Osteocyte (in vitro differentiated cells): ENCODE results near the gene C1orf159. TPM values are rescaled to one million over a fixed set of nuclear protein-coding genes. Genes with fewer than 3 reads are reported as not detected.

Experiments used
- DNase-seq: peaks from one replicate; pipeline ENCODE4 v3.0.0; 2021; ENCODE audit warnings: mixed read lengths; ENCODE audit not compliant: unreplicated experiment; ENCODE audit errors: extremely low spot score
- H3K27ac Mint-ChIP-seq: one replicate; pipeline ENCODE4 v1.8.0; 2021; ENCODE audit warnings: mild to moderate bottlenecking, mixed read lengths; ENCODE audit not compliant: unreplicated experiment
- H3K27me3 Mint-ChIP-seq: one replicate; pipeline ENCODE4 v1.8.0; 2021; ENCODE audit warnings: mixed read lengths; ENCODE audit not compliant: unreplicated experiment
- H3K36me3 Mint-ChIP-seq: one replicate; pipeline ENCODE4 v1.8.0; 2021; ENCODE audit warnings: mixed read lengths; ENCODE audit not compliant: unreplicated experiment
- H3K4me1 Mint-ChIP-seq: one replicate; pipeline ENCODE4 v1.8.0; 2021; ENCODE audit warnings: mixed read lengths; ENCODE audit not compliant: unreplicated experiment
- H3K4me3 Mint-ChIP-seq: one replicate; pipeline ENCODE4 v1.8.0; 2021; ENCODE audit warnings: mild to moderate bottlenecking, moderate library complexity, mixed read lengths; ENCODE audit not compliant: unreplicated experiment
- H3K9me3 Mint-ChIP-seq: one replicate; pipeline ENCODE4 v1.8.0; 2021; ENCODE audit warnings: mixed read lengths; ENCODE audit not compliant: unreplicated experiment
- CTCF ChIP-seq: fragments of 200-600 bp; sonication (generic); IDR thresholded peaks from 2 replicates; pipeline ENCODE4 v1.5.0; 2021; ENCODE audit warnings: antibody characterized with exemption, mild to moderate bottlenecking, moderate library complexity
- total RNA-seq: library from RNA; stranded (reverse); gene quantifications from 2 replicates; pipeline ENCODE4 v1.2.1, GENCODE V29; 2021

C1orf159 gene
- total RNA-seq, 1 donor from 2014 or later: 16.9 TPM

- H3K4me1 Mint-ChIP-seq: peaks cover 3% of the 10 kb centered on the region
- H3K4me3 Mint-ChIP-seq: no peak overlapping the region
- no peaks in the 10 kb centered on the region for H3K36me3 Mint-ChIP-seq
- TF ChIP-seq CTCF: no peak
- no peaks in the 10 kb centered on the region for H3K9me3 Mint-ChIP-seq
- peaks cover under 1% of the 10 kb centered on the region for H3K27me3 Mint-ChIP-seq
- DNase-seq: no peak
- H3K27ac Mint-ChIP-seq: no peak overlapping the region
Measured at GRCh38 chr1:1125945-1126344, 10.1 kb upstream of the C1orf159 start.

GRCh38 chr1:1124786-1125642, 9.1 kb upstream of the C1orf159 start:
- DNase-seq: no peak
- H3K27ac Mint-ChIP-seq: no peak overlapping the region
- no peak for TF ChIP-seq CTCF
- H3K4me3 Mint-ChIP-seq: no peak overlapping the region
- no peaks in the 10 kb centered on the region for H3K36me3 Mint-ChIP-seq
- H3K27me3 Mint-ChIP-seq: no peaks in the 10 kb centered on the region
- no peaks in the 10 kb centered on the region for H3K9me3 Mint-ChIP-seq
- peaks cover 3% of the 10 kb centered on the region for H3K4me1 Mint-ChIP-seq

GRCh38 chr1:1124508-1124785, 8.6 kb upstream of the C1orf159 start:
- no peaks in the 10 kb centered on the region for H3K27me3 Mint-ChIP-seq
- H3K27ac Mint-ChIP-seq: no peak overlapping the region
- DNase-seq: no peak
- TF ChIP-seq CTCF: no peak
- H3K9me3 Mint-ChIP-seq: no peaks in the 10 kb centered on the region
- peaks cover 3% of the 10 kb centered on the region for H3K4me1 Mint-ChIP-seq
- H3K4me3 Mint-ChIP-seq: no peak overlapping the region
- H3K36me3 Mint-ChIP-seq: no peaks in the 10 kb centered on the region

GRCh38 chr1:1123581-1124507, 8.0 kb upstream of the C1orf159 start:
- no peak overlapping the region for H3K27ac Mint-ChIP-seq
- DNase-seq: no peak
- H3K9me3 Mint-ChIP-seq: no peaks in the 10 kb centered on the region
- H3K4me3 Mint-ChIP-seq: no peak overlapping the region
- peaks cover 3% of the 10 kb centered on the region for H3K4me1 Mint-ChIP-seq
- TF ChIP-seq CTCF: no peak
- H3K36me3 Mint-ChIP-seq: no peaks in the 10 kb centered on the region
- peaks cover 3% of the 10 kb centered on the region for H3K27me3 Mint-ChIP-seq

DNA sequence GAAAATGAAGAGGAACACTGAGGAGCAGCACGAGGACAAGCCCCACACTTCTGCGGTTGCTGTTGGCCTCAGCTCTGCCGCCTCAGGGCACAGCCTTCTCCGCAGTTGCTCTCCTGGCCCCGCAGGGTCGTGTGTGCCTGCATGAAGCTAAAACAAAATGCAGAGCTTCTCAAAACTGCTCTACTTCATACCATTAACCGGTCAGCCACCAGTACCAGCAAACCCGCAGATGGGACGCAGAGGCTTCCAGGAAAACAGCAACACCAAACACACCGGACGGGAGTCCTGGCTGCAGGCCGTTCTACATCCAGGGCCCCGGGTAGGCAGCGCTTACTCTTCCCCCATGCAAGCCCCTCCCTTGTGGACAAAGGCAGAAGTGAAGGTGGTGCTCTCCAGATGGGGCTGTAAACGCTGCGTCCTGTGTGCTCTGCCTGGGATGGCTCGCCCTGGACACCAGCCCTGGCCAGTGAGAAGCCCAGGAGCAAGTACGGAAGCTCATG, 7.1 kb upstream of the C1orf159 start:
- no peak for DNase-seq
- Mint-ChIP-seq H3K9me3 (no peaks in the 10 kb centered on the region), H3K4me3 (no peak overlapping the region), H3K36me3 (no peaks in the 10 kb centered on the region), H3K4me1 (peaks cover 3% of the 10 kb centered on the region), H3K27ac (no peak overlapping the region), H3K27me3 (peaks cover 4% of the 10 kb centered on the region)
- TF ChIP-seq CTCF: no peak
